ENCODE results near the gene ARID5B. TPM values are rescaled to one million over a fixed set of nuclear protein-coding genes. Genes with fewer than 3 reads are reported as not detected.

Gene ARID5B
- total RNA-seq, 1 experiment from 2014 or later, result 0.04 TPM

DNA sequence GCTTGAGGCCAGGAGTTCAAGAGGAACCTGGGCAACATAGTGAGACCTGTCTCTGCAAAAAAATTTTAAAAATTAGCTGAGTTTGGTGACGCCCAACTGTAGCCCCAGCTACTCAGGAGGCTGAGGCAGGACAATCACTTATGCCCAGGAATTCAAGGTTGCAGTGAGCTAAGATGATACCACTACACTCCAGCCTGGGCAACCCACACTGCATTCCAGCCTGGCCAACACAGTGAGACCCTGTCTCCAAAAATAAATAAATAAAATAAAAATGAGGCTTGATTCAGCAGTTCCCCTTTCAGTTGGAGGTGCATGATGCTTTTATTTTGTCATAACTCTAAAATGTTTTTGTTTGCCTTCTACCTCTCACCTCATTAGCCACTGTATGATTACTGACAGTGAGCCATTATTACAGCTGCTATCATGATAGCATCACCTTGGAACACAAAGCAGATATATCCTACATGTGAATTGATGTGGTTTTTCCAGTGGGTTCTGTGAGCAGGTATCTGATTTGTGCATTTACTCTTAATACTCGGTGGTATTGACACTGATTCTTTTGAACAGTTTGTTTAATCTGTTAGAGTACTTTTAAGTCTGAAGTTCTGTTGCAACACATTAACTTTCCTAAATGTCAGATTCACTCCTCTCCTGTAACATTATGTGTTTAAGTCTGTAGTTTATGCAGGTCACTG lies 49.1 kb downstream of the ARID5B start:
- Histone ChIP-seq H4K5ac (ENCODE audit: insufficient read length, low read depth, low read length) (no peak overlapping the region), H3K27ac (ENCODE audit: insufficient read length, low read depth, low read length) (no peak overlapping the region), H3K14ac (ENCODE audit: insufficient read depth, low read length) (no peak overlapping the region), H2BK20ac (ENCODE audit: low read depth, low read length, poor library complexity, severe bottlenecking) (no peak overlapping the region), H3T11ph (ENCODE audit: low read length) (no peak overlapping the region), H3K23me2 (ENCODE audit: insufficient read length, low read depth, low read length, poor library complexity, severe bottlenecking) (no peaks in the 10 kb centered on the region), H3K4me1 (ENCODE audit: insufficient read depth, low read length) (no peaks in the 10 kb centered on the region), H3K4me2 (ENCODE audit: insufficient read depth, insufficient read length, low read length) (no peak overlapping the region), H3K4ac (ENCODE audit: low read depth, low read length) (no peak overlapping the region), H2BK12ac (ENCODE audit: insufficient read length, low read depth, low read length) (no peak overlapping the region), H4K20me1 (ENCODE audit: control insufficient read depth, insufficient read depth, insufficient read length) (no peaks in the 10 kb centered on the region), H2AK5ac (ENCODE audit: insufficient read length, low read length) (no peak overlapping the region), H3K27me3 (ENCODE audit: insufficient read depth, low read length) (no peaks in the 10 kb centered on the region), H3K79me1 (ENCODE audit: insufficient read depth, low read depth, low read length, poor library complexity, severe bottlenecking) (no peaks in the 10 kb centered on the region), H3K9ac (ENCODE audit: extremely low read depth, insufficient read length, low read length) (no peak overlapping the region), H3K23ac (ENCODE audit: insufficient read length, low read depth, low read length) (no peak overlapping the region), H3K79me2 (ENCODE audit: insufficient read depth, low read length) (no peaks in the 10 kb centered on the region), H3K18ac (ENCODE audit: insufficient read length, low read depth, low read length) (no peak overlapping the region), H4K8ac (replicated peaks; ENCODE audit: insufficient read length, low read depth, low read length) (no peak overlapping the region), H4K91ac (ENCODE audit: insufficient read length, low read depth, low read length) (no peak overlapping the region), H2BK120ac (ENCODE audit: low read depth, low read length, poor library complexity, severe bottlenecking) (no peak overlapping the region), H2BK15ac (ENCODE audit: low read depth, low read length) (no peak overlapping the region), H2AFZ (ENCODE audit: low read length) (no peak overlapping the region), H3K56ac (ENCODE audit: insufficient read length, low read depth, low read length) (no peak overlapping the region), H3K9me3 (ENCODE audit: control insufficient read depth, low read depth, low read length) (no peaks in the 10 kb centered on the region), H2BK5ac (ENCODE audit: insufficient read length, low read length) (no peak overlapping the region)
- Mint-ChIP-seq H3K9me3 (no peaks in the 10 kb centered on the region), H3K4me3 (no peak overlapping the region), H3K27me3 (ENCODE audit: low read depth) (no peaks in the 10 kb centered on the region), H3K27ac (no peak overlapping the region), H3K36me3 (ENCODE audit: insufficient read depth in 1 of 3, low read depth in 3 of 3) (no peaks in the 10 kb centered on the region), H3K4me1 (no peaks in the 10 kb centered on the region)
- WGBS (ENCODE audit: extremely low coverage, insufficient read length, low lambda C conversion rate), result no CpG with 5 or more reads among the region's 2 CpGs
- DNase-seq, result no peak
- TF ChIP-seq, protein P1, sequence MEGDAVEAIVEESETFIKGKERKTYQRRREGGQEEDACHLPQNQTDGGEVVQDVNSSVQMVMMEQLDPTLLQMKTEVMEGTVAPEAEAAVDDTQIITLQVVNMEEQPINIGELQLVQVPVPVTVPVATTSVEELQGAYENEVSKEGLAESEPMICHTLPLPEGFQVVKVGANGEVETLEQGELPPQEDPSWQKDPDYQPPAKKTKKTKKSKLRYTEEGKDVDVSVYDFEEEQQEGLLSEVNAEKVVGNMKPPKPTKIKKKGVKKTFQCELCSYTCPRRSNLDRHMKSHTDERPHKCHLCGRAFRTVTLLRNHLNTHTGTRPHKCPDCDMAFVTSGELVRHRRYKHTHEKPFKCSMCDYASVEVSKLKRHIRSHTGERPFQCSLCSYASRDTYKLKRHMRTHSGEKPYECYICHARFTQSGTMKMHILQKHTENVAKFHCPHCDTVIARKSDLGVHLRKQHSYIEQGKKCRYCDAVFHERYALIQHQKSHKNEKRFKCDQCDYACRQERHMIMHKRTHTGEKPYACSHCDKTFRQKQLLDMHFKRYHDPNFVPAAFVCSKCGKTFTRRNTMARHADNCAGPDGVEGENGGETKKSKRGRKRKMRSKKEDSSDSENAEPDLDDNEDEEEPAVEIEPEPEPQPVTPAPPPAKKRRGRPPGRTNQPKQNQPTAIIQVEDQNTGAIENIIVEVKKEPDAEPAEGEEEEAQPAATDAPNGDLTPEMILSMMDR (conservative IDR thresholded peaks at IDR 0.05), result no peak
